HG03159 (cell line): Measurements from ENCODE around the gene UXT.

ENCODE experiments used
- ATAC-seq: cut with Tn5 transposase; IDR thresholded peaks from one replicate; pipeline ENCODE4 v1.9.1; 2021; ENCODE audit warnings: mild to moderate bottlenecking, moderate library complexity; ENCODE audit not compliant: unreplicated experiment

The UXT gene

GRCh38 chrX:47649781-47650163 lies 9.2 kb downstream of the UXT start:
- ATAC-seq, result no peak

GRCh38 chrX:47649271-47649670 lies 9.7 kb downstream of the UXT start:
- no peak for ATAC-seq

DNA sequence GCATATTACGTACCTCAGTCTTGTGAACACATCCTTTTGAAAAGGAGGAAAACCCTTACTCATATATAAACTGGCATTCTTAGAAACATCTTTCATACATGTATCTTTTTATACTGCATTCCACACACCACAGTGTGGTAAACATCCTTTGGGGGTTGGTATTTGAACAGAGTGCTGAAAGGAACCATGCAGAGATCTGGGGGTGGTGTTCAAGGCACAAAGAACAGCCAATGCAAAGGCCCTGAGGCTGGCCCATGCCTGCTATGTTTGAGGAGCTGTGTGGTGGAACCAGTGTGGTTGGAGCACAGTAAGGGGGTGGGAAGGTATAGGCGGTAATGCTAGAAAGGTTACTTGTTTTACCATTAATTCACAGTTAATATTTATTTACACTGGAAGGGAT lies 10.6 kb downstream of the UXT start:
- ATAC-seq, result no peak

DNA sequence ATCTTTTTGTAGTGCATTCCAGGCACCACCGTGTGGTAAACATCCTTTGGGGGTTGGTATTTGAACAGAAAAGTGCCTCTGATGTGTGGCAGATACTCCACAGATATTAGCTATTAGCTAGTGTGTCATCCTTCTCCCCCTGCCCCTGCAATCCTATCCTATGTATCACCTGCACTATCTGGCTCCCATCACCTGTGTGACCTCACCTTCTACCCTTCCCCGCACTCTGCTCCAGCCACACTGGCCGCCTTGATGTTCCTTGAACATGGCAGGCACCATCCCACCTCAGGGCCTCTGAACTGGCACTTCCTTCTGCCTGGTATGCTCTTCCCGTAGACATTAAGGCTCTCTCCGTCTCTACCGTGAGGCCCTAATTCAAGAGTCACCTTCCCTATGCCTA lies 12.3 kb downstream of the UXT start:
- no peak for ATAC-seq

DNA sequence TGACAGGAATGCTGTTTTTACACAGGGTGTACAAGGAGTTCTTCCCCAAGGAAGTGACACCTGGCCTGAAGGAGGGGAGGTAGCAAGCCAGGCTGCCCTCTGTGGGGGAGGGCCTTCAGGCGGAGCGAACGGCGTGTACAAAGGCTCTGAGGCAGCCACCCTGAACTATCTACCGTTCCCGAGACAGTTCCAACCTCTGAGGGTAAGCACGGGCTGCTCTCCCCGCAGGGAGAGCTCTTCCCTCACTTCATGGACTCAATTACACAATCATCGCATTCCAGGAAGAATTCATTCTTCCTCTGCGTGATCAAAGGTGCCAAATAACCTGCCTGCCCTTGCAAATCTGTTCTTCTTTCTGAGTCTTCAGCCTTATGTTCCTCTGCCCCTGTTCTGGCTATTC lies 13.4 kb downstream of the UXT start:
- no peak for ATAC-seq

GRCh38 chrX:47644557-47645091 lies 14.4 kb downstream of the UXT start:
- no peak for ATAC-seq

GRCh38 chrX:47643926-47644325 lies 15.1 kb downstream of the UXT start:
- ATAC-seq, result no peak

- ATAC-seq, result no peak
Measured at GRCh38 chrX:47638816-47639215, 20.2 kb downstream of the UXT start.

- ATAC-seq, result no peak
Measured at GRCh38 chrX:47637546-47638195, 21.3 kb downstream of the UXT start.

GRCh38 chrX:47634871-47635575 lies 24.0 kb downstream of the UXT start:
- no peak for ATAC-seq

GRCh38 chrX:47633689-47634590 lies 25.0 kb downstream of the UXT start:
- no peak for ATAC-seq

- no peak for ATAC-seq
Measured at GRCh38 chrX:47632666-47633065, 26.3 kb downstream of the UXT start.

GRCh38 chrX:47631676-47632075 lies 27.3 kb downstream of the UXT start:
- ATAC-seq, result no peak

DNA sequence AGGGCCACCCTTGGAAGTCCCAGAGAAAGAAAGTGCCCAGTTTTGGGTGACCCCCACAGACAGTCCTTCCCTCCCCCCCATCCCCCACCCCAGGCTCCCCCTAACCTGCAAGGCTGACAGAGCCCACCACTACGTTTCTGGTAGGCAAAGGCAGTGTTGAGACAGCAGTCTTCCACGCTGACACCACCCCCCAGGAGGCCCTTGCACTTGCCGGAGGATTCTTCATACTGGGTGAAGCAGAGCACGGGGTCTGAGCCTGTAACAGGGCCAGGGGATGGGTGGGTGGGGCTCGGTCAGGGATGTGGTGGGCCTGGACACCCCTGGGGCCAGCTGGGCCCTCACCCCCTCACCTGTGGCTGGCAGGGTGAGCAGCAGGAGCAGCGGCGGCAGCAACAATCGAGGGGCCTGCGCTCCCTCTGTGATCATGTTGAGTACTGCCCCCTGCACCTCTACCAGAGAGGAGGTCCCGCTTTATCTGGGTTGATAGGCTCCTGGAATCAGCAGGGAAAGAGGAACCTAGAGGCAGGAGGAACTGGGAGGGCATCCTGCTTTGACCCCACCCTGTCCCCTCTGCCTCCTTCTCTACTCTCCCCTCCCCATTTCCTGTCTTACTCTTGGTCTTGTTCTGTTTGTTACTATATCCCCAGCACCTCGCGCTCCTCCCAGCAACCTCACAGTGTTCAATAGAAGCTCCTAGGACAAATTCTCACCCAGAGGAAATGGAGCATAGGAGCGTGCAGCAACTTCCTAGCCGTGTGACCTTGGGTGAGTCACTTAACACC lies 29.4 kb downstream of the UXT start, which contains the start of gene CFP:
Gene CFP, minus strand, starts transcription at position 512 of the 782 bp plus-strand sequence. Its CDS starts 86 bp downstream, at position 426.
- no peak for ATAC-seq

GRCh38 chrX:47628982-47629381 lies 30.0 kb downstream of the UXT start:
- ATAC-seq, result no peak

- ATAC-seq, result no peak
Measured at GRCh38 chrX:47625365-47625764, 33.6 kb downstream of the UXT start.

- no peak for ATAC-seq
Measured at GRCh38 chrX:47623540-47624027, 35.4 kb downstream of the UXT start.

DNA sequence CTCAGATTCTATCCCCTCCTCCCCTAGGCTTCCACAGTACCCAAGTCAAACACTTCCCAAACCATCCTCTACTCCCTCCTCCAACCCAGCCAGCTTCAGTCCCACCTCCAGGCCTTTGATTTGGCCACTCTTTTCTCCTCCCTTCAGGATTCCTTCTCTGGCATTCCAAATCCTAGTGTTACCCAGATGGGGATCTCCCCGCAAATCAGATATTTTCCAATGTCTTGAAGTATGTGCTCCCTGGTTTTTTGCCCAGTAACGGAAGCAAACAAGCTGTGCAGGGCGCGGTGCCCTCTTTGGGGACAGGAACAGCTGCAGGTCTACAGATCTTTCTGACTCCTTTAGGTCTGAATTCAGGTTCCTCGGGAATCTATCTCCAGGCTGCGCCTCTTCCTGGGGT lies 37.1 kb downstream of the UXT start:
- ATAC-seq, result no peak

DNA sequence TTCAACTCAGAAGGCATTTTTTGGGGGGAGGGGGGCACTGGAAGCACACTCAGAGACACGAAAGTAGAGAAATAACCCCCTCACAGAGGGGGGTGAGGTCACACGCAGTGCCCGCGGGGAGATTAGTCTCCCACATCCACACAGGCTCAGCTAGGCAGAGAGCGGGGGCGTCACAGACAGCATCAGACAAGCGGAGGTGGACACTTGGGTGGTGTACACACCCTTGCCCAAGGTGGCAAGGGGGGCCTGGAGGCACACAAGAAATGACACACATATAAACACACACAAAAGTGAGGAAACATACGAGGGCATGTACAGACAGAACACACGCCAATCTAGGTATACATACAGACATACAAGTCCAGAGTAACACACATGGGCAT lies 38.7 kb downstream of the UXT start:
- no peak for ATAC-seq

DNA sequence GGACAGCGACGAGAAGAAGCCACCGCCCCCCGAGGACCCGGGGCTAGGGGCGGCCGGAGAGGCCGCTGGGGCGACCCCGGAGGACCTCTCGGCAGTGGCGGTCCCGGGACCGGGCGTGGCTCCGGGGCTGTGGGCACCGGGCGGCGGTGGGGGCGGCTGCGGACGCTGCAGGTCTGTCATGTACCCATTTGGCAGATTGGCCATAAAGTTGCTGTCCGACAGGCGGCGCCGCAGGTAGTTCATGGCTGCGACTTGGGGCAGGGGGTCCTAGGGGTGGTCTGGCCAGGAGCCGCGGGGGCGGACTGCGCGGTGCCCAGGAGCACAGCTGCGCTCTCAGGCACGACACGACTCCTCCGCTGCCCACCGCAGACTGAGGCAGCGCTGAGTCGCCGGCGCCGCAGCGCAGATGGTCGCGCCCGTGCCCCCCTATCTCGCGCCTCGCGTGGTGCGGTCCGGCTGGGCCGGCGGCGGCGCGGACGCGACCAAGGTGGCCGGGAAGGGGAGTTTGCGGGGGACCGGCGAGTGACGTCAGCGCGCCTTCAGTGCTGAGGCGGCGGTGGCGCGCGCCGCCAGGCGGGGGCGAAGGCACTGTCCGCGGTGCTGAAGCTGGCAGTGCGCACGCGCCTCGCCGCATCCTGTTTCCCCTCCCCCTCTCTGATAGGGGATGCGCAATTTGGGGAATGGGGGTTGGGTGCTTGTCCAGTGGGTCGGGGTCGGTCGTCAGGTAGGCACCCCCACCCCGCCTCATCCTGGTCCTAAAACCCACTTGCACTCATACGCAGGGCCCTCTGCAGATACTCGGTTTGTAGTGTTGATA lies 39.3 kb downstream of the UXT start, which contains the start of gene SYN1:
Gene SYN1, minus strand, starts transcription at position 372 of the 817 bp plus-strand sequence. Its CDS starts 129 bp downstream, at position 243.
- ATAC-seq, result peak; percentile 57
